ENCODE data around the gene ANKRD22.
"Not testable (repeated sequence)": the region's sequence is repeated elsewhere in the genome, so short reads cannot be mapped to it uniquely, and the experiment has no call there.

The ANKRD22 gene

GRCh38 chr10:88883448-88883809 lies 31.8 kb upstream of the ANKRD22 start:
- Histone ChIP-seq H3K36me3 (replicated peaks; ENCODE audit: insufficient read depth, low read length) (no peaks in the 10 kb centered on the region), H3K4me1 (ENCODE audit: low read length) (peaks cover 20% of the 10 kb centered on the region; the same call in 1 of the 2 replicates), H3F3A (ENCODE audit: insufficient read depth, low read length) (peaks cover 22% of the 10 kb centered on the region), H2AFZ (ENCODE audit: low read length) (no peak overlapping the region), H3K27ac (ENCODE audit: low read length) (no peak overlapping the region), H3K9me3 (replicated peaks; ENCODE audit: insufficient read depth, low read length) (no peaks in the 10 kb centered on the region), H3K79me2 (ENCODE audit: low read length) (peaks cover 9% of the 10 kb centered on the region; the same call in 1 of the 2 replicates), H3K27me3 (replicated peaks; ENCODE audit: insufficient read depth, low read length) (no peaks in the 10 kb centered on the region), H3K4me3 (ENCODE audit: low read length) (no peak overlapping the region), H4K20me1 (ENCODE audit: insufficient read depth, low read length) (no peaks in the 10 kb centered on the region), H3K4me2 (ENCODE audit: low read depth, low read length) (no peak overlapping the region), H3K9me2 (replicated peaks; ENCODE audit: insufficient read depth, low read length) (no peaks in the 10 kb centered on the region), H3K9ac (ENCODE audit: low read length) (no peak overlapping the region)
- TF ChIP-seq EZH2 (optimal IDR thresholded peaks at IDR 0.05; ENCODE audit: low read depth, low read length): no peak
- DNase-seq: no peak

GRCh38 chr10:88882646-88883447 lies 31.2 kb upstream of the ANKRD22 start:
- H3F3A ChIP-seq (ENCODE audit: insufficient read depth, low read length): peaks cover 22% of the 10 kb centered on the region
- not testable (repeated sequence) for H3K4me3 ChIP-seq (ENCODE audit: low read length); H2AFZ ChIP-seq (ENCODE audit: low read length); H3K9me3 ChIP-seq (replicated peaks; ENCODE audit: insufficient read depth, low read length); H3K4me2 ChIP-seq (ENCODE audit: low read depth, low read length); H3K27me3 ChIP-seq (replicated peaks; ENCODE audit: insufficient read depth, low read length); H3K79me2 ChIP-seq (ENCODE audit: low read length); H3K9ac ChIP-seq (ENCODE audit: low read length); H3K36me3 ChIP-seq (replicated peaks; ENCODE audit: insufficient read depth, low read length); H3K27ac ChIP-seq (ENCODE audit: low read length); H4K20me1 ChIP-seq (ENCODE audit: insufficient read depth, low read length); H3K9me2 ChIP-seq (replicated peaks; ENCODE audit: insufficient read depth, low read length); DNase-seq
- peaks cover 20% of the 10 kb centered on the region; the same call in 1 of the 2 replicates for H3K4me1 ChIP-seq (ENCODE audit: low read length)

GRCh38 chr10:88881922-88882645 lies 30.4 kb upstream of the ANKRD22 start:
- peak overlapping the region; percentile 88; the same call in 1 of the 2 replicates for H2AFZ ChIP-seq (ENCODE audit: low read length)
- H3K9me3 ChIP-seq (replicated peaks; ENCODE audit: insufficient read depth, low read length): no peaks in the 10 kb centered on the region
- no peaks in the 10 kb centered on the region for H3K27me3 ChIP-seq (replicated peaks; ENCODE audit: insufficient read depth, low read length)
- TF ChIP-seq EZH2phosphoT487 (IDR thresholded peaks at IDR 0.05; ENCODE audit: low read length) (no peak), EZH2 (optimal IDR thresholded peaks at IDR 0.05; ENCODE audit: low read depth, low read length) (no peak), CTCF (IDR thresholded peaks at IDR 0.05; ENCODE audit: low read length) (no peak)
- no peaks in the 10 kb centered on the region for H3K36me3 ChIP-seq (replicated peaks; ENCODE audit: insufficient read depth, low read length)
- H3K9me2 ChIP-seq (replicated peaks; ENCODE audit: insufficient read depth, low read length): no peaks in the 10 kb centered on the region
- no peak for DNase-seq
- peak overlapping the region; percentile 92 for H3K4me2 ChIP-seq (ENCODE audit: low read depth, low read length)
- peaks cover 9% of the 10 kb centered on the region; the same call in 1 of the 2 replicates for H3K79me2 ChIP-seq (ENCODE audit: low read length)
- no peak overlapping the region for H3K27ac ChIP-seq (ENCODE audit: low read length)
- peaks cover 20% of the 10 kb centered on the region; the same call in 1 of the 2 replicates for H3K4me1 ChIP-seq (ENCODE audit: low read length)
- no peak overlapping the region for H3K9ac ChIP-seq (ENCODE audit: low read length)
- no peaks in the 10 kb centered on the region for H4K20me1 ChIP-seq (ENCODE audit: insufficient read depth, low read length)
- H3F3A ChIP-seq (ENCODE audit: insufficient read depth, low read length): peaks cover 22% of the 10 kb centered on the region
- no peak overlapping the region for H3K4me3 ChIP-seq (ENCODE audit: low read length)

- TF ChIP-seq CTCF (IDR thresholded peaks at IDR 0.05; ENCODE audit: low read length) (no peak), EZH2 (optimal IDR thresholded peaks at IDR 0.05; ENCODE audit: low read depth, low read length) (no peak), EZH2phosphoT487 (IDR thresholded peaks at IDR 0.05; ENCODE audit: low read length) (no peak)
- Histone ChIP-seq H3F3A (ENCODE audit: insufficient read depth, low read length) (peaks cover 22% of the 10 kb centered on the region), H3K9me3 (replicated peaks; ENCODE audit: insufficient read depth, low read length) (no peaks in the 10 kb centered on the region), H4K20me1 (ENCODE audit: insufficient read depth, low read length) (no peaks in the 10 kb centered on the region), H3K9ac (ENCODE audit: low read length) (peak overlapping the region; percentile 81), H3K36me3 (replicated peaks; ENCODE audit: insufficient read depth, low read length) (no peaks in the 10 kb centered on the region), H3K4me1 (ENCODE audit: low read length) (peaks cover 20% of the 10 kb centered on the region; the same call in 1 of the 2 replicates), H3K27ac (ENCODE audit: low read length) (peak overlapping the region; percentile 90; the same call in 1 of the 2 replicates), H3K27me3 (replicated peaks; ENCODE audit: insufficient read depth, low read length) (no peaks in the 10 kb centered on the region), H3K9me2 (replicated peaks; ENCODE audit: insufficient read depth, low read length) (no peaks in the 10 kb centered on the region), H3K4me2 (ENCODE audit: low read depth, low read length) (peak overlapping the region; percentile 92), H2AFZ (ENCODE audit: low read length) (peak overlapping the region; percentile 88), H3K79me2 (ENCODE audit: low read length) (peaks cover 9% of the 10 kb centered on the region; the same call in 1 of the 2 replicates), H3K4me3 (ENCODE audit: low read length) (peak overlapping the region; percentile 91)
- no peak for DNase-seq
Measured at GRCh38 chr10:88881320-88881719, 29.7 kb upstream of the ANKRD22 start.
